K562 (cell line): ENCODE results near the gene PYHIN1. TPM values are rescaled to one million over a fixed set of nuclear protein-coding genes. Genes with fewer than 3 reads are reported as not detected.
A peak's percentile ranks its signal among the peaks of the same experiment; 100 is the strongest.

Experiments used
- ATF3 ChIP-seq, 2 experiments: fragments of 450-650 bp in 1 of 2; sonication (generic) in 1 of 2; formaldehyde crosslinking in 1 of 2; IDR thresholded peaks in 1 of 2; conservative IDR thresholded peaks in 1 of 2; 2 replicates each; pipeline versions ENCODE4 v1.6.1 to v1.8.1; 2016 to 2023; ENCODE audit warnings: mild to moderate bottlenecking in 2 of 2, moderate library complexity in 2 of 2, inconsistent platforms in 1 of 2, missing genetic modification reagents in 1 of 2
- CBX5 ChIP-seq: IDR thresholded peaks from 2 replicates; pipeline ENCODE4 v1.6.1; 2014; ENCODE audit warnings: low read depth, borderline replicate concordance
- CCNT2 ChIP-seq: IDR thresholded peaks from 2 replicates; pipeline ENCODE4 v1.6.1; 2011; ENCODE audit warnings: borderline replicate concordance, low read depth, mild to moderate bottlenecking, moderate library complexity, mixed read lengths, low read length; ENCODE audit not compliant: insufficient read length; ENCODE audit errors: extremely low read depth
- FOXK1 ChIP-seq: sonication (generic); formaldehyde crosslinking; IDR thresholded peaks from 2 replicates; pipeline ENCODE4 v1.8.0; 2022; ENCODE audit warnings: missing genetic modification reagents, mild to moderate bottlenecking, borderline replicate concordance
- FUS ChIP-seq: fragments of 200-400 bp; formaldehyde crosslinking; optimal IDR thresholded peaks from 2 replicates; pipeline ENCODE3; 2017; ENCODE audit warnings: low read depth, low read length
- GTF2F1 ChIP-seq: IDR thresholded peaks from 2 replicates; pipeline ENCODE4 v1.6.1; 2011; ENCODE audit warnings: low read depth, low read length, improper control_type of control experiment
- MAFG ChIP-seq: fragments of 450-650 bp; conservative IDR thresholded peaks from 2 replicates; pipeline ENCODE4 v1.6.1; 2016; ENCODE audit warnings: missing genetic modification characterization, missing compliant biosample characterization
- MNT ChIP-seq, 2 experiments: fragments of 450-650 bp; conservative IDR thresholded peaks; 2 replicates each; pipeline ENCODE4 v1.6.1; 2017; ENCODE audit warnings: mild to moderate bottlenecking in 2 of 2, moderate library complexity in 2 of 2
- NFATC3 ChIP-seq: fragments of 450-650 bp; IDR thresholded peaks from 2 replicates; pipeline ENCODE4 v1.6.1; 2017; ENCODE audit warnings: mild to moderate bottlenecking
- NRF1 ChIP-seq, 2 experiments: fragments of 450-650 bp; IDR thresholded peaks in 1 of 2; conservative IDR thresholded peaks in 1 of 2; 2 replicates each; pipeline ENCODE4 v1.6.1; 2014; ENCODE audit warnings: mild to moderate bottlenecking in 2 of 2
- PML ChIP-seq: IDR thresholded peaks from 2 replicates; pipeline ENCODE4 v1.6.1; 2012; ENCODE audit warnings: low read length, inconsistent platforms
- PTRF ChIP-seq: fragments of 450-650 bp; IDR thresholded peaks from 2 replicates; pipeline ENCODE4 v1.6.1; 2016; ENCODE audit warnings: mild to moderate bottlenecking, missing genetic modification characterization, missing compliant biosample characterization
- RBM34 ChIP-seq: fragments of 200-400 bp; formaldehyde crosslinking; IDR thresholded peaks from 2 replicates; pipeline ENCODE4 v1.6.1; 2018; ENCODE audit warnings: low read length, borderline replicate concordance; ENCODE audit not compliant: insufficient read depth
- RNF2 ChIP-seq: sonication (generic); IDR thresholded peaks from 2 replicates; pipeline ENCODE4 v1.6.1; 2016
- RUNX1 ChIP-seq: sonication (generic); IDR thresholded peaks from 2 replicates; pipeline ENCODE4 v1.6.1; 2016; ENCODE audit warnings: antibody characterized with exemption, low read depth
- SIX5 ChIP-seq, 2 experiments: IDR thresholded peaks; 2 replicates each; pipeline ENCODE4 v1.6.1; 2011; ENCODE audit warnings: low read length in 2 of 2, borderline replicate concordance in 1 of 2, low read depth in 1 of 2, mild to moderate bottlenecking in 1 of 2, moderate library complexity in 1 of 2; ENCODE audit not compliant: insufficient read depth in 1 of 2
- TBL1XR1 ChIP-seq, 2 experiments: IDR thresholded peaks; 2 replicates each; pipeline ENCODE4 v1.6.1; 2012; ENCODE audit warnings: improper control_type of control experiment in 2 of 2, low read length in 2 of 2, mild to moderate bottlenecking in 1 of 2
- TSC22D4 ChIP-seq: fragments of 450-650 bp; IDR thresholded peaks from 2 replicates; pipeline ENCODE4 v1.6.1; 2016; ENCODE audit warnings: missing genetic modification characterization, missing biosample characterization, control low read depth
- ZBTB7A ChIP-seq: IDR thresholded peaks from 2 replicates; pipeline ENCODE4 v1.6.1; 2011; ENCODE audit warnings: low read depth, mild to moderate bottlenecking, low read length, moderate library complexity, borderline replicate concordance; ENCODE audit not compliant: control insufficient read depth
- ZNF121 ChIP-seq: sonication (generic); formaldehyde crosslinking; conservative IDR thresholded peaks from 2 replicates; pipeline ENCODE4 v1.8.0; 2022; ENCODE audit warnings: missing genetic modification reagents
- ZNF766 ChIP-seq: fragments of 200-800 bp; sonication (Bioruptor generic); conservative IDR thresholded peaks from 2 replicates; pipeline ENCODE4 v1.6.1; 2016; ENCODE audit warnings: missing genetic modification characterization, missing compliant biosample characterization
- polyA plus RNA-seq, 8 experiments: library from polyadenylated mRNA; depleted of rRNA in 4 of 8; stranded (reverse) in 5 of 8; unstranded in 3 of 8; fragments of >200 nt; fragmentation: Nextera tagmentation in 2 of 8; fragmentation: Illumina TruSeq in 1 of 8; extraction: Ambion mirVana in 2 of 8; extraction: Trizol in 1 of 8; gene quantifications; 2 replicates each; pipeline versions ENCODE4 v1.2.1 to v1.2.3, GENCODE V29; 2011 to 2014; ENCODE audit warnings: inconsistent platforms in 1 of 8, missing spikeins in 1 of 8
- total RNA-seq, 7 experiments: library from RNA; depleted of rRNA in 6 of 7; stranded (reverse); fragments of >200 nt in 6 of 7; fragmentation: Illumina TruSeq in 2 of 7; extraction: Trizol in 2 of 7; gene quantifications; 2 replicates each; pipeline versions ENCODE4 v1.2.1 to v1.2.3, GENCODE V29; 2011 to 2021; ENCODE audit warnings: low replicate concordance in 1 of 7
- TF ChIP-seq, protein P1 (sequence below): fragments of 150-350 bp; conservative IDR thresholded peaks from 2 replicates; pipeline ENCODE4 v1.6.1; 2014; ENCODE audit warnings: low read length
- TF ChIP-seq, protein P2 (sequence below): fragments of 450-650 bp; IDR thresholded peaks from 2 replicates; pipeline ENCODE4 v1.6.1; 2016; ENCODE audit warnings: antibody characterized with exemption

Gene PYHIN1
- total and polyA plus RNA-seq, 9 of the 15 experiments (the other 6 are each of a cell fraction or from before 2014, with no cell fraction given): not detected

DNA sequence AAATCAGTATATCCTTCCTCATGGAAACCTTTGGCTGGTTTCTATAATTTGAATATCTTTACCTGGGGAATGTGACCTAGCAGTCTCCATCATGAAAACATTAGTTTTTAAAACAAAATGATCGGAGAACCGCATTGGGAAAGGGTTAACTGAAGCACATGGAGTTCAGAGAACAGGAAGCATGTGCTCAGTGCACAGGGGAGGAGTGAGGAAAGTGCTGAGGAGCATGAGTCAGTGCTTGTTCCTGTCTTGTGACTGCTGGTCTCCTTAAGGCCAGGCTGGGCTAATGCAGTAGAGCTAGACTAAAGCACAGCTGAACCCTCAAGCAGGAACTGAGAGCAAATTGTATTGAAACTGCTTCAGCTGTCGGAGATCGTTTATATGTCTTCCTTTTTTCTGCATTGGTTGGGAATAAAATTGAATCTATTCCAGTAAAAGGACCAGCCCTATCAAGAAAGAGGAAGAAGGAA is 84.1 kb downstream of the PYHIN1 start (continued):
- no peak for TF ChIP-seq PML
- peak; percentile 67; the same call in 1 of the 2 replicates for TF ChIP-seq ATF3 (IDR thresholded peaks at IDR 0.05)
- TF ChIP-seq ATF3 (CRISPR knock-in tag; conservative IDR thresholded peaks at IDR 0.05): no peak
- no peak for TF ChIP-seq ZNF121 (CRISPR knock-in tag)
- TF ChIP-seq, protein P1, sequence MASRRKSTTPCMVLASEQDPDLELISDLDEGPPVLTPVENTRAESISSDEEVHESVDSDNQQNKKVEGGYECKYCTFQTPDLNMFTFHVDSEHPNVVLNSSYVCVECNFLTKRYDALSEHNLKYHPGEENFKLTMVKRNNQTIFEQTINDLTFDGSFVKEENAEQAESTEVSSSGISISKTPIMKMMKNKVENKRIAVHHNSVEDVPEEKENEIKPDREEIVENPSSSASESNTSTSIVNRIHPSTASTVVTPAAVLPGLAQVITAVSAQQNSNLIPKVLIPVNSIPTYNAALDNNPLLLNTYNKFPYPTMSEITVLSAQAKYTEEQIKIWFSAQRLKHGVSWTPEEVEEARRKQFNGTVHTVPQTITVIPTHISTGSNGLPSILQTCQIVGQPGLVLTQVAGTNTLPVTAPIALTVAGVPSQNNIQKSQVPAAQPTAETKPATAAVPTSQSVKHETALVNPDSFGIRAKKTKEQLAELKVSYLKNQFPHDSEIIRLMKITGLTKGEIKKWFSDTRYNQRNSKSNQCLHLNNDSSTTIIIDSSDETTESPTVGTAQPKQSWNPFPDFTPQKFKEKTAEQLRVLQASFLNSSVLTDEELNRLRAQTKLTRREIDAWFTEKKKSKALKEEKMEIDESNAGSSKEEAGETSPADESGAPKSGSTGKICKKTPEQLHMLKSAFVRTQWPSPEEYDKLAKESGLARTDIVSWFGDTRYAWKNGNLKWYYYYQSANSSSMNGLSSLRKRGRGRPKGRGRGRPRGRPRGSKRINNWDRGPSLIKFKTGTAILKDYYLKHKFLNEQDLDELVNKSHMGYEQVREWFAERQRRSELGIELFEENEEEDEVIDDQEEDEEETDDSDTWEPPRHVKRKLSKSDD: no peak
- no peak for TF ChIP-seq NRF1 (conservative IDR thresholded peaks at IDR 0.05 in 1 of 2, IDR thresholded peaks at IDR 0.05 in 1 of 2)
- no peak for TF ChIP-seq ZBTB7A
- TF ChIP-seq RUNX1: no peak
- TF ChIP-seq CBX5: no peak
- TF ChIP-seq, protein P2, sequence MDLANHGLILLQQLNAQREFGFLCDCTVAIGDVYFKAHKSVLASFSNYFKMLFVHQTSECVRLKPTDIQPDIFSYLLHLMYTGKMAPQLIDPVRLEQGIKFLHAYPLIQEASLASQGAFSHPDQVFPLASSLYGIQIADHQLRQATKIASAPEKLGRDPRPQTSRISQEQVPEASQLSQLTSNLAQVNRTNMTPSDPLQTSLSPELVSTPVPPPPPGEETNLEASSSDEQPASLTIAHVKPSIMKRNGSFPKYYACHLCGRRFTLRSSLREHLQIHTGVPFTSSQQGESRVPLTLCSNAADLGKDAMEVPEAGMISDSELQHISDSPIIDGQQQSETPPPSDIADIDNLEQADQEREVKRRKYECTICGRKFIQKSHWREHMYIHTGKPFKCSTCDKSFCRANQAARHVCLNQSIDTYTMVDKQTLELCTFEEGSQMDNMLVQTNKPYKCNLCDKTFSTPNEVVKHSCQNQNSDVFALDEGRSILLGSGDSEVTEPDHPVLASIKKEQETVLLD: no peak
- TF ChIP-seq TBL1XR1 (IDR thresholded peaks at IDR 0.05; ENCODE audit: low read length in 2 of 2): no peak
- no peak for TF ChIP-seq FUS
- TF ChIP-seq PTRF (tag): no peak
- no peak for TF ChIP-seq RBM34
- TF ChIP-seq MAFG (tag): peak; percentile 69; the same call in 1 of the 2 replicates
- TF ChIP-seq ZNF766 (CRISPR knock-in tag): peak; percentile 64; the same call in 1 of the 2 replicates
- TF ChIP-seq FOXK1 (CRISPR knock-in tag): no peak
- TF ChIP-seq SIX5 (IDR thresholded peaks at IDR 0.05; ENCODE audit: borderline replicate concordance in 1 of 2, insufficient read depth in 1 of 2, low read depth in 1 of 2, low read length in 2 of 2): no peak
- TF ChIP-seq RNF2: peak; percentile 61; the same call in 1 of the 2 replicates
- no peak for TF ChIP-seq NFATC3
- TF ChIP-seq GTF2F1: no peak
- no peak for TF ChIP-seq CCNT2
- no peak for TF ChIP-seq TSC22D4 (tag)
- peak; percentile 74 to 77 for TF ChIP-seq MNT (conservative IDR thresholded peaks at IDR 0.05)
